Fibroblast of pulmonary artery (primary cell): ENCODE results near the gene UTY.

Experiments used
- DNase-seq: peaks from one replicate; pipeline ENCODE4 v3.0.0-alpha.2; 2010; ENCODE audit warnings: low read depth
- H3K4me3 ChIP-seq: replicated peaks from 2 replicates; pipeline ENCODE4 v1.5.1; 2011; ENCODE audit warnings: low read depth, mild to moderate bottlenecking, control low read depth, low read length, moderate library complexity
- TF ChIP-seq, protein P1 (sequence below): IDR thresholded peaks from 2 replicates; pipeline ENCODE4 v1.5.1; 2011; ENCODE audit warnings: mild to moderate bottlenecking, control low read depth, low read length, inconsistent platforms; ENCODE audit errors: missing control alignments

Gene UTY

DNA sequence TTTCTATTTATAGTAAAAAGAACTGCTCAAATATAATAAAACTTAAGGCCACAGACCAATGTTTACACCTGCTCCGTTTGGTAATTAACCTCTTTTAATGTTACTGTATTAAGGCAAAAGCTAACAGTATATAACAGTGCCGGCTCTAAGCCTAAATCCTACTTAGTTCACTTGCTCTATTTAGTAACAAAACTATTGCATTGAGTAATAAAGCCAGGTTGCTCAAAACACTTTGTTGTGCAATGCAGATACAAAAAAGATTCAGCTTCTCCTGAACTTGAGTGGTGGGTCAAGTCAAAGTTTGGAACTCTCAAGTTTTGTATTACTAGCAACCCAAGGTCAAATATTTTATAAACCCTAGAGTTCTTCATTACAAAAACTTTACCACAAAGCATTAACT is 116.2 kb downstream of the UTY start:
- H3K4me3 ChIP-seq: no peak overlapping the region
- DNase-seq: peak; percentile 62
- TF ChIP-seq, protein P1, sequence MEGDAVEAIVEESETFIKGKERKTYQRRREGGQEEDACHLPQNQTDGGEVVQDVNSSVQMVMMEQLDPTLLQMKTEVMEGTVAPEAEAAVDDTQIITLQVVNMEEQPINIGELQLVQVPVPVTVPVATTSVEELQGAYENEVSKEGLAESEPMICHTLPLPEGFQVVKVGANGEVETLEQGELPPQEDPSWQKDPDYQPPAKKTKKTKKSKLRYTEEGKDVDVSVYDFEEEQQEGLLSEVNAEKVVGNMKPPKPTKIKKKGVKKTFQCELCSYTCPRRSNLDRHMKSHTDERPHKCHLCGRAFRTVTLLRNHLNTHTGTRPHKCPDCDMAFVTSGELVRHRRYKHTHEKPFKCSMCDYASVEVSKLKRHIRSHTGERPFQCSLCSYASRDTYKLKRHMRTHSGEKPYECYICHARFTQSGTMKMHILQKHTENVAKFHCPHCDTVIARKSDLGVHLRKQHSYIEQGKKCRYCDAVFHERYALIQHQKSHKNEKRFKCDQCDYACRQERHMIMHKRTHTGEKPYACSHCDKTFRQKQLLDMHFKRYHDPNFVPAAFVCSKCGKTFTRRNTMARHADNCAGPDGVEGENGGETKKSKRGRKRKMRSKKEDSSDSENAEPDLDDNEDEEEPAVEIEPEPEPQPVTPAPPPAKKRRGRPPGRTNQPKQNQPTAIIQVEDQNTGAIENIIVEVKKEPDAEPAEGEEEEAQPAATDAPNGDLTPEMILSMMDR: no peak

DNA sequence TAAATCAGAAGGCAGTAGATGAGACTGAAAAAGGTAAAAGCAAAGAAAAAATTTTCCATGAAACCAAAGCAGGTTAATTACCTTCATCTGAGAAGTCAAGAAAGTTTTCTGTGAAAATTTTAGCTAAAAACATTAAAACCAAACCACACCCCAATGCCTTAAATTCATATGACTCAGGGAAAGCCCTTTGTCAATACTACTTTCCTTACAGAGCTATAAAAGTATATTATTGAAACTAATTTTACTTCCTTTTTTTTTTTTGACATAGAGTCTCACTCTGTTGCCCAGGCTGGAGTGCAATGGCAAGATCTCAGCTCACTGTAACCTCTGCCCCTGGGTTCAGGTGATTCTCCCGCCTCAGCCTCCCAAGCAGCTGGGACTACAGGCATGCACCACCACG is 117.2 kb downstream of the UTY start:
- TF ChIP-seq, protein P1: no peak
- no peak overlapping the region for H3K4me3 ChIP-seq
- DNase-seq: no peak

DNA sequence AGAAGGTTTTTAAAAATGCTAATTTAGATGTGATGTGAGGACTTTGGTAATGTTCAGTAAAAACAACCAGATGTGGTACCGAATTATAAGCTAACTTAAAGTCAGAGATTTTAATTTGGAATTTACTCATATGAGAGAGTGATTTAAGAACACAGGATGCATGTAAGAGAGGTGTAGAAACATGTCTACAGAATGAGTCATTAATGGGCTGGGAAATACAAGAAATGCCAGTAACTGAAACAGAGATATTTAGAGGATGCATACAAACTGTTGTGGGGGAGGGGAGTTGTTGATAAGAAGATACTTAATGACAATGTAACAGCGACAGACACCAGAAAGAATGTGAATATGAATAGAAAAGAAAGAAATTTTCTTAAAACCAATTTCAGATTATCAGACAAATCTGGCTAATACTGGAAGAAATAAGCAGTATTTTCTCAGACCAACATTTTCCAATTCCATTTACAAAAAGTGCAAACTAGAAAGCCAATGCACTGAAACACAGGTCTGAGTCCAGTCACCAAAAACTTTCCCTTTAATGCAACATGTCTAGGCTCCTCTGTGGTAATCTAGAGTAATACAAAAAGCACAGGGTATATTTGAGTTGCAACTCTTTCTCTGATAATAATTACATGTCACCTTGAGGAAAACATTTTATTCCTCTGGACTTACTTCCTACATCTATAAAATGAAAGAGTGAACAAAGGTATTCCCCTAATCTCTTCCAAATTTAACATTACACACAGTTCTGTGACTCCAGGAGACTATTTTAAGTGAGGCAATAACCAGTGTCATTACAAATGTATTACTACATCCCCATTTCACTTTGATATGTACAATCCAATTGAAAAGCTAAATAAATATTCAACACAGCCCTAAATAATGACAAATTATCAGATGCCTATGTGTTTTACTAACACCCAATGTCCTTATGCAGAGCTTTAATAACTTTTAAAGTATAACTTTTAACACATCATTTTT is 117.9 kb downstream of the UTY start:
- no peak overlapping the region for H3K4me3 ChIP-seq
- DNase-seq: peak; percentile 65
- TF ChIP-seq, protein P1: no peak

DNA sequence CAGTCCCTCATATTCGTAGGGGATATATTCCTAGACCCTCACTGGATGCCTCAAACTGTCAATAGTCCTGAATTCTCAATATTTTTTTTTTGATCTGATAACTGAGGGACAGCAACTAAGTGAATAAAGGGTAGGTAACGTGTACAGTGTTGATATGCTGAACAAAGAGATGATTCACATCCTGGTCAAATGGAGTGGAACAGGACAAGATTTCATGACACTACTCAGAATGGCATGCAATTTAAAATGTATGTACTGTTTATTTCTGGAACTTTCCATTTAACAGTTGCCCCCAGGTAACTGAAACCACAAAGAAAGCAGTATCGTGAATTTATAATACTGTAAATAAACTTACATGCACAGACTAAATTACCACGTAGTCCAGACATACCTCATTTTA is 128.4 kb downstream of the UTY start:
- H3K4me3 ChIP-seq: no peak overlapping the region
- no peak for DNase-seq
- TF ChIP-seq, protein P1: no peak

DNA sequence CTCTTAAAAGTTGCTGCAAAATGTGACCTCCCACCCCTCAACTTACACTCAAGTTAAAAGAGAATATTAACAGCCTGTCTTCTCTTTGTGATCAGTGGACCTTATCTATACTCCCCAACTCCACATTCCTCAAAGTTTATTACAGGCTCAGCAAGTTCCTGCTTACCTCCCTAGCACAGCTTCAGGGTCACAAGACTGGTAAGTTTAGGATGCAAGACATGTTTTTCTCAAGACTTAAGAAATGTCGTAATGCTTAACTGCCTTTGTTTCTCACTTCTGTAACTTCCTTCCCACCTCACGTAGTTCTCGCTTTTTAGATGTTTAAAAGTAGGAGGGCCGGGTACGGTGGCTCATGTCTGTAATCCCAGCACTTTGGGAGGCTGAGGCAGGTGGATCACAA is 132.7 kb downstream of the UTY start:
- no peak for DNase-seq
- TF ChIP-seq, protein P1: no peak

DNA sequence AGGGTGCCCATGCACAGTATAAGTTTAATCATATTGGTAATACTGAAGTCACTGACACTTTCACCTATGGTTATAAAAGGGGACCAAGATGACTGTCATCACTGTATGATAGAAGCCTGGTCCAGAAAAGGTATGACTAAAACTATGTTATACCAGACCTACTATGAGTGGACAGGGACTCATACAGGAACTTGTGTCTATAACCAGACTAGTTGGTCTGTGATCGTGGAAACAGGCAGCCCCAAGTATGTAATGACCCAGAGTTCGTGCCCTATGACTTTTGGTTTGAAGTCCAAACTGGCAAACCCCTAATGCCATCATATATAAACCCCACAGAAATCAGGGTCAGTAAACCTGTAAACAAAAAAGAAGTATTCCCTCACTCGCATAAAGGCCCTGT is 134.3 kb downstream of the UTY start:
- TF ChIP-seq, protein P1: no peak
- no peak for DNase-seq
- H3K4me3 ChIP-seq: no peak overlapping the region

More for the DNA sequence above, 132.7 kb downstream of the UTY start:
- no peak overlapping the region for H3K4me3 ChIP-seq
